Measurements from ENCODE around the gene NUFIP1. TPM values are rescaled to one million over a fixed set of nuclear protein-coding genes. Genes with fewer than 3 reads are reported as not detected.
"Not testable (repeated sequence)": the region's sequence is repeated elsewhere in the genome, so short reads cannot be mapped to it uniquely, and the experiment has no call there.

NUFIP1 gene
- total RNA-seq, 6 experiments from 2014 or later = 1.1 to 2.3 (median 2.0) TPM

GRCh38 chr13:45021250-45021649, 32.0 kb upstream of the NUFIP1 start:
- intact Hi-C loops (cut with DNase I) = no loop called here
- Histone ChIP-seq H3K4me3 (no peak overlapping the region), H3K9me3 (no peaks in the 10 kb centered on the region), H3K36me3 (peaks cover 0 to 29% (median 9%) of the 10 kb centered on the region in 4 donors), H3K4me1 (no peaks in the 10 kb centered on the region), H3K27me3 (no peaks in the 10 kb centered on the region), H3K27ac (no peak overlapping the region)
- no peak for ATAC-seq
- WGBS (ENCODE audit: insufficient coverage, low coverage, low lambda C conversion rate, missing lambda C conversion rate) = 94% methylated on average over 3 of the region's 3 CpGs
- no peak for TF ChIP-seq POLR2A (IDR thresholded peaks at IDR 0.05)
- TF ChIP-seq, protein P1, sequence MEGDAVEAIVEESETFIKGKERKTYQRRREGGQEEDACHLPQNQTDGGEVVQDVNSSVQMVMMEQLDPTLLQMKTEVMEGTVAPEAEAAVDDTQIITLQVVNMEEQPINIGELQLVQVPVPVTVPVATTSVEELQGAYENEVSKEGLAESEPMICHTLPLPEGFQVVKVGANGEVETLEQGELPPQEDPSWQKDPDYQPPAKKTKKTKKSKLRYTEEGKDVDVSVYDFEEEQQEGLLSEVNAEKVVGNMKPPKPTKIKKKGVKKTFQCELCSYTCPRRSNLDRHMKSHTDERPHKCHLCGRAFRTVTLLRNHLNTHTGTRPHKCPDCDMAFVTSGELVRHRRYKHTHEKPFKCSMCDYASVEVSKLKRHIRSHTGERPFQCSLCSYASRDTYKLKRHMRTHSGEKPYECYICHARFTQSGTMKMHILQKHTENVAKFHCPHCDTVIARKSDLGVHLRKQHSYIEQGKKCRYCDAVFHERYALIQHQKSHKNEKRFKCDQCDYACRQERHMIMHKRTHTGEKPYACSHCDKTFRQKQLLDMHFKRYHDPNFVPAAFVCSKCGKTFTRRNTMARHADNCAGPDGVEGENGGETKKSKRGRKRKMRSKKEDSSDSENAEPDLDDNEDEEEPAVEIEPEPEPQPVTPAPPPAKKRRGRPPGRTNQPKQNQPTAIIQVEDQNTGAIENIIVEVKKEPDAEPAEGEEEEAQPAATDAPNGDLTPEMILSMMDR (IDR thresholded peaks at IDR 0.05) = no peak
- DNase-seq = no peak

GRCh38 chr13:45019981-45020380, 30.7 kb upstream of the NUFIP1 start:
- H3K4me3 ChIP-seq; ATAC-seq; H3K4me1 ChIP-seq; H3K27me3 ChIP-seq; intact Hi-C loops (cut with DNase I); H3K9me3 ChIP-seq; DNase-seq; H3K27ac ChIP-seq: not testable (repeated sequence)
- H3K36me3 ChIP-seq = peaks cover 0 to 39% (median 13%) of the 10 kb centered on the region in 4 donors
- WGBS (ENCODE audit: insufficient coverage, low coverage, low lambda C conversion rate, missing lambda C conversion rate) = 100% methylated on average over 4 of the region's 7 CpGs

DNA sequence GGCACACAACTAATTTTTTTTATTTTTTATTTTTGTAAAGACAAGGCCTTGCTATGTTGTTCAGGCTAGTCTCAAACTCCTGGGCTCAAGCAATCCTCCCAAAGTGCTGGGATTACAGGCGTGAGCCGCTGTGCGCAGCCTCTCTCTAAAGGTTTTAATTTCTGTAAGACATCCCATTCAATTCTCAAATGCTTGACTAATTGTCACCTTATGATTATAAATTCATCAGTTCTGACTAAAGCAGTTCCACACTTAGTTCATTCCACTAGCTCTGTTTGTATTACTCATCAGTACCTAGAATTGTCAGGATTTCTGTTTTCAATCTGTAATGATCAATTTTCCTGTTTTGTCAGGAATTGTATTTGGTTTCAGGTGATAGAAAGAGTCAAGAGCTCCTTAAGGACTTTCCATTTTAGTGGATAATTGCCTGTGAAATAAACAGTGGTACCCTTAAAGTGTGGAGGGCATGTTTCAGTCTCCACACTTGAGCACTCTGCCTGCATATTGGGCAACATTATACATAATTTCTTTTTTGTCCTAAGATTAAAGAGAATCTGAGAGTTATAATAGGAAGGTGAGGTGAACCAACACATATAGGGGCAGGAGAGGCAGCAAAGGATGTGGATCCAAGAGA, 27.6 kb upstream of the NUFIP1 start:
- TF ChIP-seq POLR2A (IDR thresholded peaks at IDR 0.05) = no peak
- TF ChIP-seq, protein P1 (IDR thresholded peaks at IDR 0.05) = no peak
- no peaks in the 10 kb centered on the region for H3K4me1 ChIP-seq
- H3K27ac ChIP-seq = no peak overlapping the region
- ATAC-seq = no peak
- H3K27me3 ChIP-seq = no peaks in the 10 kb centered on the region
- WGBS (ENCODE audit: insufficient coverage, low coverage, low lambda C conversion rate, missing lambda C conversion rate) = 100% methylated on average over 3 of the region's 3 CpGs
- no peak overlapping the region for H3K4me3 ChIP-seq
- H3K36me3 ChIP-seq = peaks cover 0 to 49% (median 16%) of the 10 kb centered on the region in 4 donors
- H3K9me3 ChIP-seq = no peaks in the 10 kb centered on the region
- intact Hi-C loops (cut with DNase I) = no loop called here
- DNase-seq = no peak

- DNase-seq = no peak
- TF ChIP-seq, protein P1 (IDR thresholded peaks at IDR 0.05) = no peak
- WGBS (ENCODE audit: insufficient coverage, low coverage, low lambda C conversion rate, missing lambda C conversion rate) = 88% methylated on average over 2 of the region's 2 CpGs
- ATAC-seq = no peak
- intact Hi-C loops (cut with DNase I) = no loop called here
- Histone ChIP-seq H3K36me3 (peaks cover 0 to 42% (median 10%) of the 10 kb centered on the region in 4 donors), H3K27ac (no peak overlapping the region), H3K4me1 (no peaks in the 10 kb centered on the region), H3K9me3 (no peaks in the 10 kb centered on the region), H3K4me3 (no peak overlapping the region), H3K27me3 (no peaks in the 10 kb centered on the region)
Measured at GRCh38 chr13:45015300-45015699, 26.0 kb upstream of the NUFIP1 start.

- Histone ChIP-seq H3K9me3 (no peaks in the 10 kb centered on the region), H3K4me1 (no peaks in the 10 kb centered on the region), H3K36me3 (peaks cover 0 to 47% (median 14%) of the 10 kb centered on the region in 4 donors), H3K27ac (no peak overlapping the region), H3K27me3 (no peaks in the 10 kb centered on the region), H3K4me3 (no peak overlapping the region)
- no peak for TF ChIP-seq POLR2A (IDR thresholded peaks at IDR 0.05)
- TF ChIP-seq, protein P1 (IDR thresholded peaks at IDR 0.05) = no peak
- intact Hi-C loops (cut with DNase I) = no loop called here
- ATAC-seq = no peak
- no peak for DNase-seq
- 72% methylated on average over 4 of the region's 6 CpGs for WGBS (ENCODE audit: insufficient coverage, low coverage, low lambda C conversion rate, missing lambda C conversion rate)
Measured at GRCh38 chr13:45011198-45011597, 21.9 kb upstream of the NUFIP1 start.

All from right lobe of liver (tissue), 6 donors.